GM18517 (cell line): ENCODE measurements around the gene MTMR4.
A peak's percentile ranks its signal among the peaks of the same experiment; 100 is the strongest.
"Not testable (repeated sequence)": the region's sequence is repeated elsewhere in the genome, so short reads cannot be mapped to it uniquely, and the experiment has no call there.

Experiments
- ATAC-seq: cut with Tn5 transposase; IDR thresholded peaks from one replicate; pipeline ENCODE4 v1.9.1; 2021; ENCODE audit warnings: mild to moderate bottlenecking, moderate library complexity; ENCODE audit not compliant: unreplicated experiment

Gene MTMR4

DNA sequence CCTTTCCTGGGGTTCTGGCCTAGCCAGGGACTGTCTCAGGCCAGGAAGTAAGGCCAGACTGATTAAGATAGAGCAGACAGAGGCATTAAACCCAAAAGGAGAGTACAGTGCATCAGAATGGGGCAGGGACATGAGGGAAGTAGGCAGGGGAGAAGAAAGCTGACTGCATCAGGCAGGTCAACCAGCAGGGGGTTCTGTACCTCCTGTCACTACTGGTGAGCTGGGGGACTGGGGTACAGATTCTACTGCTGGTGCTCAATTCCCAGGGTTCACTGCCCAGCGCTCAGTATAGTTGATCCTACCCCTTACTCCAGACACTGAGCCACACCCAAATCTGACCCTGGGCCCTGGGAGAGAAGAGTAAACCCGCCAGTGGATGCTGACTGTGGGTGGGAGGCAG, 12.9 kb upstream of the MTMR4 start:
- no peak for ATAC-seq

GRCh38 chr17:58525239-58525638, 10.8 kb upstream of the MTMR4 start:
- no peak for ATAC-seq

- ATAC-seq: no peak
Observed at GRCh38 chr17:58521680-58522079, 7.2 kb upstream of the MTMR4 start.

- no peak for ATAC-seq
Observed at GRCh38 chr17:58520843-58521430, 6.5 kb upstream of the MTMR4 start.

DNA sequence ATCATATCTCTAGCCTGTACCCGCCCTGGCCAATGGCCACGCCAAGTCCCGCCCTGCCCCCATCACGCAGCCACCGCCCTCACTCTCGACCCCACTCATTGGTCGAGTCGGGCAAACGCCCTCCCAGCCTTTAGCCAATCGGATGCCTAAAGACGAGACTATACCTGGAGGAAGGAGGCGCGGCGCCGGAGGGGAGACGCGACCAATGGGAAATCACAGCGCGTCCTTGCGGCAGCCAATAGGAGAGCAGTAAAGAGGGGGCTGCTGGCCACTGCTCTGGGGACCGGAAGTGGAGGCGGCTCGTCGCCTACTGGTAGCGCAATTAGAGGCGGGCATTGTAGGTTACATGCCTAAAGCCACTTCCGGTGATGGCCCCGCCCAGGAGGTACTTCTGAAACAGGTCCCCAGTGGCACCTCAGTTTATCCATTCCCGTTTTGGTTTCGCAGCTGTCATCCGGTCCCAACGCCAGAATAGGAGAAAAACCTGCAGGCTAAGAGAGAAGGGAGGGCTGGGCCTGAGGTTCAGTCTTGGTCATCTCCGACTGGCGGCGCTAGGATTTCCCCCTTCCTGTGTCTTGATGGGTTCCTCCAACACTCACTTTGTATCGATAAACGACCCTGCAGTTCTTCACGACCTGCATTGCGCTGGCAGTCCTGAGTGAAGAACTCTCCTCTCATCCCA, 3.6 kb upstream of the MTMR4 start:
- peak; percentile 82 for ATAC-seq

DNA sequence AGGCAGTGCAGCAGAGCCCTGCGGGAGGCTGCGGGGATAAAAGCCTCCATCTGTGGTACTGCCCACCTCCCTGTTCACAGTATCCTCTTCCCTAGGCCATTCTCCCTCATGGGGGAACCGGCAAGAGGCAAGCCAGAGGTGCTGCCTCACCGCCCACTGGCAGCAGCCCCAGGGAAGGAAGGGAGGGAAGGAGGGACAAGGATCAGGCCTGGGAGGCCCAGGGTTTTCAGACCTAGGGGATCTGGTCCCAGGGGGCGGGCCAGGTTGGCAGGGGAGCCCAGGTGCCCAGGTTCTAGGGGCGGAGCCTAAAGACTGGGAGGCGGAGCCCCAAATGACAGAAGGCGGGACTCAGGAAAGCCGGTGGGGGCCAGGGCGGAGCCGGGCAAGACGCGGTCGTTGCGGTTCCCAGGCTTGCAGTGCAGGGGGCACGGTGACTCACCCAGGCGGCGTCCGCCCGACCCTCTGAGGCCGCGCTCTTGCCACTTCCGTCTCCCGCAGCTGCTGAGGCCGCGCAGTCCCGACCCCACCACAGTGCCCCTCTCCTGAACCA, 3.0 kb upstream of the MTMR4 start:
- ATAC-seq: no peak

DNA sequence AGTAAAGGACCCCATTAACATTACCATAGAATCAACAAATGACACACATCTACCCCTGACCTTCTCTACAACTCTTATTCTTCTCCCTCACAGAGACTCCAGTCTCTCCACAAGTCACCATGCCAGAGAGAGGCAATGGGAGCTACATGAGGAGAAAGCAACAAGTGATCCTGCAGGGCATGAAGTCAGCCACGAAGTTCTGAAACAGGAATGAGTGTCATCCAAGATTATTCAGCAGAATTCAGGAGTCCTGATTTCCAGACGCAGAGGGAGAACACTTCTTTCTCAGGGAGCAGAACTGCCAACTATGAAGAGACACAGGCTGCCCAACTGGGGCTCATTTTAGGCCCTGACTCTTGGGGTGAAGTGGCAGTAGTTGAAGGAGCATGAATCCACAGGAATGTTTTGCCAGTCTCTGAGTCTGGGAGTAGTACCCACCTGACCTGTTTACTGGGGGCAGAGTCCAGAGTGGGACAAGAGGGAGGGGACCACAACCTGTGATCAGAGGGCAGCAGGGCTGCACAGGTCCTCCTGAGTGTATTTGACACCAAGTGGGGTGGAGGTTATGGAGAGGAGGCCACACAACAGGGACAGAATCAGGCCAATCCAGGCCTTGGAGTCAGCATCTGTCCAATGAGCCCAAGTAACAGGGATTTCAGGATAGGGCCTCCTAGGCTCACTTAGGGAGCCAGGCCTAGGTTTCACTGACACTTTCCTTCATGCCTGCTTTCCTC, 2.4 kb upstream of the MTMR4 start:
- ATAC-seq: no peak

DNA sequence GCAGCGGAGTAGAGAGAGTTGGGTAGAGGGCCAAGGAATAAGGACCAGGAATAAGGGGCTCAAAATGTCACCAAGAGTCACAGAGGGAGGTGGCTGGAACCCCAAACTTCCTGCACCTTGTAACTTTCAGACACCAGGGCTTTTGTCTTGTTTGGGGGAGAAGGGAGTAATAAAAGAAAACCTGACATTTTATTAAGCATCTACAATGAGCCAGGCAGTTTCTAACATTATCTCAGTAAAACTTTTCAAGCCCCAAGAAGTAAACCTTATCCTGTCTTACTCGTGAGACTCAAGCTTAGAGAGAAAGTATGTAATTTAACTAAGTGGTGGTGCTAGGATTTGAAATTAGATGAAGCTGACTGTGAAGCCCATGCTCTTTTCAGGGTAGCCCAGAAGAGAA, 848 bp upstream of the MTMR4 start:
- no peak for ATAC-seq

DNA sequence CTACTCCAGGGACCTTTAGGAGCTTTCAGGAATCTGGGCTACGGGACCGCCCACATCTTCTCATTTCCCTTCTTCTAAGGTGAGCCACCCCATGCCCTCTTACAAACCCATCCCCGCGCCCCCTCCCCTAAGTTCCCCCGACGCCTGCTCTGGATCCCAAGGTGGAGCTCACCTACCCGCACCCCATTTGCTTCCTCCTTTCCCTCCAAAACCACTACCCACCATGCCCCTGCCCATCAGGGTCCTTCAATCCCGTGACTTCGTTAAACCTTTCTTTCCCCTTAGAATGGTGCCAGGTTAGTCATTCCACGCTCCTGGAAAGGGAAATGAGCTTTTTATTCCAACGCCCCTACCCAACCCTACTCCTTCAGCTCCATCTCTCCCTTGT, 326 bp upstream of the MTMR4 start:
- no peak for ATAC-seq

GRCh38 chr17:58513267-58513964, 1.0 kb downstream of the MTMR4 start:
- ATAC-seq: no peak

DNA sequence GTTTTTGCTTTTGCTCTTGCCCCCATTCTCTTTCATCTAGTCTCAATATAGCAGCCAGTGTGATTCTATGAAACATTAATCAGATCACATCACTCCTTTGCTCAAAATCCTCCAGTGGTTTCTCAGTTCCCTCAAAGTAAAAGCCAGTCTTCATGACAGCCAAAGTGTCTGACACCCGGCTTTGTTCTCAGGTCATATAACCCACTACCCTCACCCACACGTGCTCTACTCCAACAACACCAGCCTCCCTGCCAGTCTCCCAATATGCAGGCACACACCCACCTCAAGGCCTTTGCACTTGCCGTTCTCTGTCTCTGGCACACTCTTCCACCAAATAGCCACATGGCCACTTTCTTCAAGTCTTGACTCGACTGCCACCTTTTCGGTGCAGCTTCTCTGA, 4.4 kb downstream of the MTMR4 start:
- no peak for ATAC-seq

GRCh38 chr17:58508341-58509067, 5.9 kb downstream of the MTMR4 start:
- no peak for ATAC-seq

DNA sequence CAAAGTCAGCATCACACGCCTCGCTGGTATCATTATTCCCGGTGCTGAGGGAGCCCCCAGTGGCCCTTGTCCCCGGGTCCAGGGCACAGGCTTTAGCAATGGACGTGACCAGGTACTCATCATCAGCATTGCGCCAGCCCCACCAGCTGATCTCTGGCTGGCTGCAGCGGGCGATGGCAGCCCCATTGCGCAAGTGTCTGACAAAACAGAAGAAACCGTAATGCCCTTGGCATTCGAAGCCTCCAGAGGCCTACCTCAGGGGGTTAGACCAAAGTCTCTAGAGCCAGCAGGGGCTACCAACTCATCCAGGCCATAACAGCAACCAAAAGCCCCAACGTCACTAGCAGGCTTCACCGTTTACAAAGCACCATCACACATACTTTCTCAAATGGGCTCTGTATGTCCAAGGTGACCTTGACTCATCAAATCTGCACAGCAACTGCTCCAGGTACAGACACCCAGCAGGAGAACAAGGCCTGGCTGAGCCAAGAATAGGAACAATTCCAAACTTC, 7.3 kb downstream of the MTMR4 start:
- ATAC-seq: no peak

- ATAC-seq: no peak
Observed at GRCh38 chr17:58506354-58507080, 7.9 kb downstream of the MTMR4 start.

- ATAC-seq: peak; percentile 85
Observed at GRCh38 chr17:58504826-58505351, 9.5 kb downstream of the MTMR4 start.

- ATAC-seq: no peak
Observed at GRCh38 chr17:58503866-58504265, 10.6 kb downstream of the MTMR4 start.

DNA sequence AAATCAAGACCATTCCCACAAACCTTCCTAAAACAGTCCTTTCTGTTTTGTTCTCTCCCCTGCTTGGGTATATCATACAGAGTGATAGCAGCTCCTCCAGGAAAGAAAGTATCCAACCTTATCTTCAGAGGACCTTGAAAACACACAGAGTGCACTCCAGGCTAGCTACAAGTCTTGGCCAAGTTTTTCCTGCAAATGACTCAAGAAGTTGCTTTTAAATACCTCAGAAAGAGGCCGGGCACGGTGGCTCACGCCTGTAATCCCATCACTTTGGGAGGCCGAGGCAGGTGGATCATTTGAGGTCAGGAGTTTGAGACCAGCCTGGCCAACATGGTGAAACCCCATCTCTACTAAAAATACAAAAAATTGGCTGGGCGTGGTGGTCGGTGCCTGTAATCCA, 11.3 kb downstream of the MTMR4 start:
- ATAC-seq: not testable (repeated sequence)

DNA sequence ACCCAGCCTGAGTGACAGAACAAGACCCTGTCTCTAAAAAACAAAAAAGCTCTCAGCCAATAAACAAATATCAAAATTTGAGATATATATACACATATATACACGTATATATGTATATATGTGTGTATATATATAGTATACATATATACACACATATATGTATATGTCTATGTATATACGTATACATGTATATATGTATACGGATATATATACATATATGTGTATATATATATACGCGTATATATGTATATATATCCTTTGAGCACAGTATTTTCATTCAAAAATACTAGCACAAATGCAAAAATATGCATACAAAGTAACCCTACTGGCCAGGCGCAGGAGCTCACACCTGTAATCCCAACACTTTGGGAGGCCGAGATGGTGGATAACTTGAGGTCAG, 13.0 kb downstream of the MTMR4 start:
- ATAC-seq: no peak

- no peak for ATAC-seq
Observed at GRCh38 chr17:58498177-58498828, 16.1 kb downstream of the MTMR4 start.
